ENCODE measurements around the gene DDX28. TPM values are rescaled to one million over a fixed set of nuclear protein-coding genes. Genes with fewer than 3 reads are reported as not detected.
"Not testable (repeated sequence)": the region's sequence is repeated elsewhere in the genome, so short reads cannot be mapped to it uniquely, and the experiment has no call there.

The DDX28 gene
- total RNA-seq, 1 donor from 2014 or later, result 23.9 TPM

DNA sequence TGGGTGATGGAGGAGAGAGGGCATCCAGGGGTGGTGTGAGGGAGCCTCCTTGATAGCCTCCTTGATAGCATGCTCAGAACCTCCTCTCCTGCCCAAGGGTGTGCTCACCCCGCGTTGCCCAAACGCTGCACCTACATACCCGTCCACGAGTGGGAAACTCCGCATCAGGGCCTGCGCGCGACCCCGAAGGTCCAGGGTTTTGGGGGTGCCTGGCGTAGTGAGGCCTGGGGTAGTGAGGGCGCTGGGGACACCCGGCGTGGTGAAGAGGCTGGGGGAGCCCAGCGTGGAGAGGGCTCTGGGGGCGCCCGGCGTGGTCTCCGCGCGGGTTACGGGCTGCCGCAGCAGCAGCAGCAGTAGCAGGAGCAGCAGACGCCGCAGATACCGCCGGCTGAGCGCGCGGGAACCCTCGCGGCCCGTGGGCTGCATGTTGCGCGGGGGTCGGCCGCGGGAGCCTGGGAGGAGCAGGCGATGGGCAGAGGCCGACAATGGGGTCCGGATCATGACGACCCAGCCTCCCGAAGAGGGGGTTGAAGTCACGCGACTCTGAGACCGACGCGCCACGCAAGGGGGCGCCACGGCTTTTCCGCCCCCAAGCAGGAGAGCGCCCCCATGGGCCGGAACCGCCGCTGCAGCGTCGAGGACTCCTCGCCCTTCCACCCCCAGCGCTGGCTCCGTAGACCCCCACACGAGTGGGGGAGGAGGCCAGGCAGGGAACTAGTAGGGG, 42.9 kb downstream of the DDX28 start, which contains the start of gene DPEP3:
Gene DPEP3 (minus strand): TSS at position 545 of the 724 bp plus-strand sequence. CDS start 119 bp downstream, at position 426.
- no peak within 1 kb of the TSS for H3K4me3 Mint-ChIP-seq
- no peaks in the 10 kb centered on the region for H3K36me3 Mint-ChIP-seq (ENCODE audit: low read depth)
- H3K9me3 Mint-ChIP-seq, result no peaks in the 10 kb centered on the region
- intact Hi-C loops (cut with micrococcal nuclease), result no loop called here
- no peak for DNase-seq
- H3K27me3 Mint-ChIP-seq, result peaks cover 3% of the 10 kb centered on the region
- no peak within 1 kb of the TSS for H3K27ac Mint-ChIP-seq
- peaks cover 13% of the 10 kb centered on the region for H3K4me1 Mint-ChIP-seq

- peaks cover 6% of the 10 kb centered on the region for H3K27me3 Mint-ChIP-seq
- no peak overlapping the region for H3K4me3 Mint-ChIP-seq
- no peak for DNase-seq
- no peaks in the 10 kb centered on the region for H3K36me3 Mint-ChIP-seq (ENCODE audit: low read depth)
- no peak overlapping the region for H3K27ac Mint-ChIP-seq
- intact Hi-C loops (cut with micrococcal nuclease), result no loop called here
- no peaks in the 10 kb centered on the region for H3K4me1 Mint-ChIP-seq
- H3K9me3 Mint-ChIP-seq, result no peaks in the 10 kb centered on the region
Measured at GRCh38 chr16:67977469-67978227, 45.4 kb downstream of the DDX28 start.

- Mint-ChIP-seq H3K9me3 (no peaks in the 10 kb centered on the region), H3K27ac (no peak overlapping the region), H3K4me3 (no peak overlapping the region), H3K4me1 (no peaks in the 10 kb centered on the region), H3K27me3 (peaks cover 6% of the 10 kb centered on the region), H3K36me3 (ENCODE audit: low read depth) (no peaks in the 10 kb centered on the region)
- intact Hi-C loops (cut with micrococcal nuclease), result no loop called here
- DNase-seq, result no peak
Measured at GRCh38 chr16:67977005-67977404, 46.0 kb downstream of the DDX28 start.

GRCh38 chr16:67976205-67976604, 46.8 kb downstream of the DDX28 start:
- intact Hi-C loops (cut with micrococcal nuclease), result no loop called here
- Mint-ChIP-seq H3K27ac (no peak overlapping the region), H3K36me3 (ENCODE audit: low read depth) (no peaks in the 10 kb centered on the region), H3K4me1 (no peaks in the 10 kb centered on the region), H3K9me3 (no peaks in the 10 kb centered on the region), H3K4me3 (no peak overlapping the region), H3K27me3 (peaks cover 6% of the 10 kb centered on the region)
- no peak for DNase-seq

DNA sequence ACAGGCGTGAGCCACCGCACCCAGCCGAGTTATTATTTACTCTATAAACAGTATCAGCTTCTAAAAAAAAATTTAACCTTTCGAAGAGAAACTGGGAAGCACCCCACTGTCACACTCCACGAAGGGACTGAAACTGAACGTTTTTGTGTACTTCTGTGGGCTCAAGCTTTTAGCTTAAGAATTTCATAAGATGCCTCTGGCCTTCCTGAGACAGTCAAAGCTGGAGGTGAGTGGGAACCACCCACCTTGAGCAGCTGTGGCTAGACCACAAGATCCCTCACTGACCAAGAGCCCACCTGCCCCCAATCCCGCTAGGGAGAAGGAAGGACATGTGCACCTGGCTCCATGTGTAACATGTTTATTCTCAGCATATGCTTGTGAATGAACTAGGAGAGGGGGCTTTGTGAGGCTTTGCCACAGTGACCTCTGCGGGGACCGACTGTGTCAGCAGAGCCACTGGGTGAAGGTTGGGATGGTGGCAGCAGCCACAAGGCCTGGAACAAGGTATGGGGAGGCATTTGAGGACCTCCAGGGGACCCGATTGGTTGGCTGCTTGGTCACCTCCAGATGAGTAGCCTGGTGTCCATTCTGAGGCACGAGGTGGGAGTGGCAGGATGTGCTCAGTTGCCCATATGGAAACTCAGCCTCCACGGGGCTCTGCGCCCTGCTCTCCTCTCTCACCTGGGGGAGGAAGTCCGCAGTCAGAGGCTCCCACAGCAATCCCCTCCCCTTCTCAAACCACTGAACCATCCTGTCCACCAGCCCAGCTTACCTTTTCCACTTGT, 47.5 kb downstream of the DDX28 start:
- intact Hi-C loops (cut with micrococcal nuclease), result no loop called here
- Mint-ChIP-seq H3K36me3 (ENCODE audit: low read depth) (no peaks in the 10 kb centered on the region), H3K9me3 (no peaks in the 10 kb centered on the region), H3K4me3 (no peak overlapping the region), H3K27me3 (peaks cover 6% of the 10 kb centered on the region), H3K4me1 (no peaks in the 10 kb centered on the region), H3K27ac (no peak overlapping the region)
- no peak for DNase-seq

- intact Hi-C loops (cut with micrococcal nuclease); H3K27ac Mint-ChIP-seq; H3K27me3 Mint-ChIP-seq; DNase-seq; H3K4me3 Mint-ChIP-seq; H3K36me3 Mint-ChIP-seq (ENCODE audit: low read depth); H3K9me3 Mint-ChIP-seq: not testable (repeated sequence)
- H3K4me1 Mint-ChIP-seq, result peaks cover 11% of the 10 kb centered on the region
Measured at GRCh38 chr16:67972285-67972684, 50.7 kb downstream of the DDX28 start.

- DNase-seq, result no peak
- H3K9me3 Mint-ChIP-seq, result no peaks in the 10 kb centered on the region
- peaks cover 20% of the 10 kb centered on the region for H3K4me1 Mint-ChIP-seq
- H3K4me3 Mint-ChIP-seq, result no peak overlapping the region
- H3K27ac Mint-ChIP-seq, result no peak overlapping the region
- H3K27me3 Mint-ChIP-seq, result peaks cover 3% of the 10 kb centered on the region
- intact Hi-C loops (cut with micrococcal nuclease), result no loop called here
- no peaks in the 10 kb centered on the region for H3K36me3 Mint-ChIP-seq (ENCODE audit: low read depth)
Measured at GRCh38 chr16:67971111-67971510, 51.9 kb downstream of the DDX28 start.

Other genes starting within 250 kb of the DDX28 start
- 18.2 and 18.6 TPM in 2 replicates for gene RANBP10, start 216.7 kb downstream of the DDX28 start, total RNA-seq
- 0.65 and 0.80 TPM in 2 replicates for gene TSNAXIP1, start 216.3 kb downstream of the DDX28 start, total RNA-seq
- gene THAP11, start 180.9 kb downstream of the DDX28 start, total RNA-seq, result 46.4 and 48.7 TPM in 2 replicates
- 184 and 188 TPM in 2 replicates for gene NUTF2, start 176.3 kb downstream of the DDX28 start, total RNA-seq
- 37.0 and 44.5 TPM in 2 replicates for gene CENPT, start 175.5 kb downstream of the DDX28 start, total RNA-seq
- 112 and 122 TPM in 2 replicates for gene EDC4, start 150.2 kb downstream of the DDX28 start, total RNA-seq
- 0.63 TPM in 1 of 2 replicates, not detected in the other for gene NRN1L, start 138.3 kb downstream of the DDX28 start, total RNA-seq
- gene PSKH1, start 130.0 kb downstream of the DDX28 start, total RNA-seq, result 14.4 and 16.3 TPM in 2 replicates
- 6.0 and 6.5 TPM in 2 replicates for gene CTRL, start 91.4 kb downstream of the DDX28 start, total RNA-seq
- gene PSMB10, start 86.4 kb downstream of the DDX28 start, total RNA-seq, result 211 and 214 TPM in 2 replicates
- gene LCAT, start 79.1 kb downstream of the DDX28 start, total RNA-seq, result 16.5 and 18.2 TPM in 2 replicates
- gene SLC12A4, start 54.6 kb downstream of the DDX28 start, total RNA-seq, result 40.6 and 44.7 TPM in 2 replicates
- gene DPEP3, start 42.7 kb downstream of the DDX28 start, total RNA-seq, result not detected in 2 replicates
- gene DPEP2, start 23.7 kb downstream of the DDX28 start, total RNA-seq, result 1.7 and 2.3 TPM in 2 replicates
- not detected in 2 replicates for gene DPEP2NB, start 7.3 kb downstream of the DDX28 start, total RNA-seq
- 35.3 and 42.6 TPM in 2 replicates for gene DUS2, start 52 bp upstream of the DDX28 start, total RNA-seq
- 143 and 146 TPM in 2 replicates for gene NFATC3, start 62.1 kb upstream of the DDX28 start, total RNA-seq
- 0.07 and 0.09 TPM in 2 replicates for gene ESRP2, start 212.9 kb upstream of the DDX28 start, total RNA-seq
- gene PLA2G15, start 222.1 kb upstream of the DDX28 start, total RNA-seq, result 7.2 and 8.4 TPM in 2 replicates
- gene SLC7A6, start 241.3 kb upstream of the DDX28 start, total RNA-seq, result 103 and 106 TPM in 2 replicates

All from activated CD4-positive, alpha-beta T cell treated with anti-CD3 and anti-CD28 coated beads, Interleukin-2, amount 10 ng/mL, durations not matched to agents 24 days and 14 days (primary cell).